BJ (cell line): ENCODE results near the gene C12orf43. TPM values are rescaled to one million over a fixed set of nuclear protein-coding genes. Genes with fewer than 3 reads are reported as not detected.
"Not testable (repeated sequence)": the region's sequence is repeated elsewhere in the genome, so short reads cannot be mapped to it uniquely, and the experiment has no call there.

Experiments
- CTCF ChIA-PET: fragments of 350-600 bp; formaldehyde crosslinking; extraction: SDS; loops from one replicate; lab custom pipeline; 2021; ENCODE audit warnings: antibody characterized with exemption, inconsistent platforms; lab: Yijun Ruan, JAX
- POLR2A ChIA-PET: fragments of 300-600 bp; sonication (Branson Sonifier 250); formaldehyde crosslinking; extraction: SDS; loops from one replicate; lab custom pipeline; 2021; ENCODE audit warnings: antibody characterized with exemption; lab: Charles Lee
- DNase-seq: peaks from one replicate; pipeline ENCODE4 v3.0.0-alpha.2; 2011; ENCODE audit warnings: low read depth
- H3K27me3 ChIP-seq: 2 replicates; pipeline ENCODE4 v1.6.0; 2011; ENCODE audit warnings: low read length; ENCODE audit not compliant: control insufficient read depth, insufficient read depth
- H3K36me3 ChIP-seq: 2 replicates; pipeline ENCODE4 v1.5.1; 2011; ENCODE audit warnings: low read length; ENCODE audit not compliant: control insufficient read depth, insufficient read depth
- H3K4me3 ChIP-seq: 2 replicates; pipeline ENCODE4 v1.5.1; 2011; ENCODE audit warnings: low read depth, mild to moderate bottlenecking, control low read depth, low read length
- CTCF ChIP-seq: IDR thresholded peaks from 2 replicates; pipeline ENCODE4 v1.5.1; 2011; ENCODE audit warnings: low read depth, mild to moderate bottlenecking, control low read depth, inconsistent platforms, low read length, moderate library complexity; ENCODE audit not compliant: insufficient read depth
- polyA plus RNA-seq: library from polyadenylated mRNA; depleted of rRNA; stranded (reverse); fragments of >200 nt; gene quantifications from 2 replicates; pipeline ENCODE4 v1.2.3, GENCODE V29; 2011

C12orf43 gene
- polyA plus RNA-seq, 1 experiment, result 14.0 TPM

DNA sequence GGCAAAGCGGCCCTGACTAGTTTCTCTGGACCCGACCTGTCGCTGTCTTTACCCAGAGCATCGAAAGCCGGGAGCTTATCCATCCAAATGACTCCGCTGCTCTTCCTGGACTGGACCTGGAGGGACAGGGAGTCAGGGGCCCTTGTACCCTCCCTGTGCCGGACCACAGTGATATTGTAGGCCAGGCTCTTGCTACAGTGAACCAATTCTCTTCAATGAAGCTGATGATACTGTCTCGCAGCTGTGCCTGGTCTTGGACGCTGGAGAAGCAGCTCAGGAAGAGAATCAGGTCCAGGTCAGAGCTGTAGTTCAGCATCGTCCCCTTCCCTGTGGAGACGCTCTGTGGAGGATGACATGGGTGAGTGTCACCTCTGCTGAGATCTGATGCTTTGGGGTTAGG lies 37.4 kb upstream of the C12orf43 start:
- no peaks in the 10 kb centered on the region for H3K36me3 ChIP-seq
- CTCF ChIA-PET, result no interaction called here
- no peak for DNase-seq
- H3K4me3 ChIP-seq, result no peak overlapping the region
- TF ChIP-seq CTCF, result no peak
- POLR2A ChIA-PET, result no interaction called here
- H3K27me3 ChIP-seq, result peaks cover 2% of the 10 kb centered on the region; the same call in 1 of the 2 replicates

DNA sequence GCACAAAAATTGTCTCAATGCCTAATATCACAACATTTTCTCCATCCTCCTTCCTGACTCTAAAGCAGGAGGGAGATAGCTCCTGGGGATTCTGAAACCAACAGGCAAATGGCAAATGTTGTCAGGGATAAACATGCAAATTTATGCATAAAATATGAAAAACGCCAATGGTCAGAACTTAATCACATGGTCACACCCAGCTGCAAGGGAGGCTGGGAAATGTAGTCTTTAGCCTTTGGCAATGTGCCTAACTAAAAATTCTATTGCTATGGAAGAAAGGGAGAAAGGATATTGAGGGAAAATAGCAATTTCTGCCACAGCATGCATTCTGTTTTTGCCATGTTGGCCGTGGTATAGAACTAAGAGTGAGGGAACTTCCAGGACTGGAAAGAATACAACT lies 34.4 kb upstream of the C12orf43 start:
- Histone ChIP-seq H3K27me3 (peaks cover 2% of the 10 kb centered on the region; the same call in 1 of the 2 replicates), H3K4me3 (no peak overlapping the region), H3K36me3 (no peaks in the 10 kb centered on the region)
- no peak for TF ChIP-seq CTCF
- ChIA-PET POLR2A (no interaction called here), CTCF (interaction anchor here (0.9 to 2.1 kb wide), 3 partner anchors 9 to 37 kb away, joined by 3 to 14 read pairs (median 5); no protein-coding TSS in a partner anchor)
- DNase-seq, result no peak

DNA sequence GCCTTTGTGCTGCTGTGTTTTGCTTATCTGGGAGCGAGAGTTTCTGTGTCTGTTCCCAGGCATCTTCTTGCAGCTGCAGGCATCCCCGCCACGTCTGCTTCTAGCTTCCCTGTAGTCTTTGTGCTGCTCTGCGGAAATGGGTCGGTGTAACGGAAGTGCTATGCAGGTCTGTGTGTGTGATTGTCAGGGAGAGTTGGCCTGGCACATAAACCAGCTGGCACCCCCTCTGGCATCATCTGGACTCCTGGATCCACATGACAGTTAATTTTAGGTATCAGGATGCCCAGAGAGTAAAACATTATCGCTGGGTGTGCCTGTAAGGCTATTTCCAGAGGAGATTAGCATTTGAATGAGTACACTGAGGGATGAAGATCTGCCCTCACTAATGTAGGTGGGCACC lies 32.2 kb upstream of the C12orf43 start:
- DNase-seq, result no peak
- no peak overlapping the region for H3K4me3 ChIP-seq
- CTCF ChIA-PET, result interaction anchor here (1.0 to 1.5 kb wide), 2 partner anchors 12 to 13 kb away, joined by 3 to 4 read pairs; no protein-coding TSS in a partner anchor
- POLR2A ChIA-PET, result no interaction called here
- peaks cover 4% of the 10 kb centered on the region; the same call in 1 of the 2 replicates for H3K27me3 ChIP-seq
- no peak for TF ChIP-seq CTCF
- H3K36me3 ChIP-seq, result no peaks in the 10 kb centered on the region

- POLR2A ChIA-PET, H3K4me3 ChIP-seq, H3K27me3 ChIP-seq, H3K36me3 ChIP-seq, DNase-seq: not testable (repeated sequence)
- CTCF ChIA-PET, result interaction anchor here (0.6 to 1.5 kb wide), 3 partner anchors 13 to 641 kb away, joined by 3 read pairs; no protein-coding TSS in a partner anchor
Measured at GRCh38 chr12:121047400-121047799, 31.1 kb upstream of the C12orf43 start.

DNA sequence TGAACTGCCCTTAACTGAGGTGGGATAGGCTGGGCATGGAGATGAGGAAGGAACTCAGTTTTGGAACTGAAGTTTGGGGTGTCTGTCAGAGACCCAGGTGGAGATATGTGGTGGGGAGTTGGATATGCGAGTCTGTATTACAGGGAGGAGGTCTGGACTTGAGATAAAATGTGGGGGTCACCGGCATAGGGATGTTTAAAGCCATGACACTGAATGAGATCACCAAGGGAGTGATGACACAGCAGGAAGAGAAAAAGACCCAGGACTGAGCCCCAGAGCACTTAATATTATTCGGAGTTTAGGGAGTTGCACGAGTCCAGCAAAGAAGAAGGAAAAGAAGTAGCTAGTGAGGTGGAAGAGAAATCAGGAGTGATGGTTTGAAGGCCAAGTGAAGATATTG lies 26.8 kb upstream of the C12orf43 start:
- Histone ChIP-seq H3K4me3 (no peak overlapping the region), H3K27me3 (peaks cover 2% of the 10 kb centered on the region; the same call in 1 of the 2 replicates), H3K36me3 (no peaks in the 10 kb centered on the region)
- ChIA-PET CTCF (no interaction called here), POLR2A (no interaction called here)
- no peak for TF ChIP-seq CTCF
- DNase-seq, result no peak
